GM11168 (cell line): Measurements from ENCODE around the gene CCDC13.
"Not testable (repeated sequence)": the region's sequence is repeated elsewhere in the genome, so short reads cannot be mapped to it uniquely, and the experiment has no call there.

Source experiments
- in situ Hi-C: fragments of 300-500 bp; cut with MboI; formaldehyde crosslinking; loops from one replicate; pipeline ENCODE4 v1.12.0; 2022; ENCODE audit warnings: low sequenced_read_pairs; ENCODE audit not compliant: unreplicated experiment

The CCDC13 gene

GRCh38 chr3:42772670-42773408 lies at the start of gene CCDC13:
CCDC13 (minus strand) TSS chr3:42773253; CDS start chr3:42758345, 14,908 bp downstream.
- in situ Hi-C loops: loop anchor here (10.0 kb wide), 1 partner anchor 102 kb away; the partner anchor contains the start of gene CYP8B1

GRCh38 chr3:42822828-42823227 lies 49.8 kb upstream of the CCDC13 start:
- in situ Hi-C loops: no loop called here

- in situ Hi-C loops: no loop called here
Observed at GRCh38 chr3:42820746-42821051, 47.6 kb upstream of the CCDC13 start.

- in situ Hi-C loops: no loop called here
Observed at GRCh38 chr3:42819351-42819965, 46.4 kb upstream of the CCDC13 start.

GRCh38 chr3:42815826-42816225 lies 42.8 kb upstream of the CCDC13 start:
- in situ Hi-C loops: no loop called here

GRCh38 chr3:42814914-42815507 lies 42.0 kb upstream of the CCDC13 start:
- in situ Hi-C loops: no loop called here

- in situ Hi-C loops: no loop called here
Observed at GRCh38 chr3:42814246-42814645, 41.2 kb upstream of the CCDC13 start.

GRCh38 chr3:42811118-42811883 lies 38.2 kb upstream of the CCDC13 start:
- in situ Hi-C loops: not testable (repeated sequence)

GRCh38 chr3:42810706-42811105 lies 37.7 kb upstream of the CCDC13 start:
- in situ Hi-C loops: not testable (repeated sequence)

GRCh38 chr3:42809202-42809601 lies 36.1 kb upstream of the CCDC13 start, which contains the start of gene ACKR2:
ACKR2 (plus strand) TSS chr3:42809445; CDS start chr3:42864503, 55,058 bp downstream.
- in situ Hi-C loops: no loop called here

GRCh38 chr3:42807929-42808328 lies 34.9 kb upstream of the CCDC13 start:
- in situ Hi-C loops: no loop called here

- in situ Hi-C loops: no loop called here
Observed at GRCh38 chr3:42805141-42805821, 32.2 kb upstream of the CCDC13 start.

GRCh38 chr3:42804831-42805132 lies 31.7 kb upstream of the CCDC13 start:
- in situ Hi-C loops: no loop called here

GRCh38 chr3:42804106-42804830 lies 31.2 kb upstream of the CCDC13 start, which contains the start of gene HIGD1A:
HIGD1A (minus strand) TSS chr3:42804490; CDS start chr3:42794253, 10,237 bp downstream.
- in situ Hi-C loops: no loop called here

GRCh38 chr3:42803414-42804105 lies 30.5 kb upstream of the CCDC13 start:
- in situ Hi-C loops: no loop called here

GRCh38 chr3:42802876-42803413 lies 29.9 kb upstream of the CCDC13 start:
- in situ Hi-C loops: no loop called here

- in situ Hi-C loops: no loop called here
Observed at GRCh38 chr3:42801784-42802183, 28.7 kb upstream of the CCDC13 start.

GRCh38 chr3:42801048-42801620 lies 28.1 kb upstream of the CCDC13 start:
- in situ Hi-C loops: no loop called here
